GM18870 (cell line): ENCODE results near the gene RSRC2.
A peak's percentile ranks its signal among the peaks of the same experiment; 100 is the strongest.
"Not testable (repeated sequence)": the region's sequence is repeated elsewhere in the genome, so short reads cannot be mapped to it uniquely, and the experiment has no call there.

Experiments
- ATAC-seq: cut with Tn5 transposase; IDR thresholded peaks from one replicate; pipeline ENCODE4 v1.9.1; 2021; ENCODE audit warnings: moderate library complexity; ENCODE audit not compliant: unreplicated experiment

The RSRC2 gene, protein sequence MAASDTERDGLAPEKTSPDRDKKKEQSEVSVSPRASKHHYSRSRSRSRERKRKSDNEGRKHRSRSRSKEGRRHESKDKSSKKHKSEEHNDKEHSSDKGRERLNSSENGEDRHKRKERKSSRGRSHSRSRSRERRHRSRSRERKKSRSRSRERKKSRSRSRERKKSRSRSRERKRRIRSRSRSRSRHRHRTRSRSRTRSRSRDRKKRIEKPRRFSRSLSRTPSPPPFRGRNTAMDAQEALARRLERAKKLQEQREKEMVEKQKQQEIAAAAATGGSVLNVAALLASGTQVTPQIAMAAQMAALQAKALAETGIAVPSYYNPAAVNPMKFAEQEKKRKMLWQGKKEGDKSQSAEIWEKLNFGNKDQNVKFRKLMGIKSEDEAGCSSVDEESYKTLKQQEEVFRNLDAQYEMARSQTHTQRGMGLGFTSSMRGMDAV

GRCh38 chr12:122526683-122527477 is at the start of gene RSRC2, which contains the start of gene KNTC1:
RSRC2 (minus strand) TSS chr12:122526936; CDS start chr12:122526853, 83 bp downstream.
KNTC1 (plus strand) TSS chr12:122527249; CDS start chr12:122530064, 2,815 bp downstream.
- ATAC-seq, result peak; percentile 92

DNA sequence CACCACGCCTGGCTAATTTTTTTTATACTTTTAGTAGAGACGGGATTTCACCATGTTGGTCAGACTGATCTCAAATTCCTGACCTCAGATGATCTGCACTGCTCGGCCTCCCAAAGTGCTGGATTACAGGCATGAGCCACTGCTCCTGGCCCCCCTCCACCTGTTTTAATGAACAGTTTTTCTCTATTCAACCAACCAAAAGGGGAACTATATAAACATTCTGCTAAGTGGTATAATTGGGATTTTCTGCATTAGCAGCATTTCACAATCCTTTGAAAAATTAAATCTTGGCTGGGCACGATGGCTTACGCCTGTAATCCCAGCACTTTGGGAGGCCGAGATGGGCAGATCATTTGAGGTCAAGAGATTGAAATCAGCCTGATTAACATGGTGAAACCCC is 45.1 kb upstream of the RSRC2 start:
- no peak for ATAC-seq

DNA sequence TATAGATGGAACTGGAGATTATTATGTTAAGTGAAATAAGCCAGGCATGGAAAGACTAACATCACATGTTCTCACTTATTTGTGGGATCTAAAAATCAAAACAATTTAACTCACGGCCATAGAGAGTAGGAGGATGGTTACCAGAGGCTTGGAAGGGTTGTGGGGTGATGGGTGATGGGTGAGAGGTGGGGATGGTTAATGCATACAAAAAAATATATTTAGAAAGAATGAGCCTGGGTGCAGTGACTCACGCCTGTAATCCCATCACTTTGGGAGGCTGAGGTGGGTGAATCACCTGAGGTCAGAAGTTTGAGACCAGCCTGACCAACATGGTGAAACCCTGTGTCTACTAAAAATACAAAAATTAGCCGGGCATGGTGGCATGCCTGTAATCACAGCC is 43.3 kb upstream of the RSRC2 start:
- ATAC-seq, result not testable (repeated sequence)

DNA sequence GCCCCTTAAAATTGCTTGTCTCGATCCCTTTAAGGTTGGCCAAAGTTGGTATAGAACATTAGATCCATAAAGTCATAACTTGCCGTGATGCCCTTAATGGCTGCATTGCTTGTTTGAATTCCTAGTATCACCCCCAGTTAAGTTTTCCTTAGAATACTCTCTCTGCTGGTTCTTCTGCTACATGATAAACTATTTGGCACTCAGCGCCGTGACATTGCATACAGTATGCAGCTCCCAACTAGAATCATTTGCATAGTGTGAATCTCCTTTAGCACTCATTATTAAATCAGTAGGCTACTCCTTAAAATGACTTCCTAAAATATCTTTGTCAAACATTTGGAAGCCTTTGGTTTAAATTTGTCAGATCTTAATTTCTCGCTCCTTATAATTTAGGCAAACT is 42.6 kb upstream of the RSRC2 start:
- ATAC-seq, result no peak

DNA sequence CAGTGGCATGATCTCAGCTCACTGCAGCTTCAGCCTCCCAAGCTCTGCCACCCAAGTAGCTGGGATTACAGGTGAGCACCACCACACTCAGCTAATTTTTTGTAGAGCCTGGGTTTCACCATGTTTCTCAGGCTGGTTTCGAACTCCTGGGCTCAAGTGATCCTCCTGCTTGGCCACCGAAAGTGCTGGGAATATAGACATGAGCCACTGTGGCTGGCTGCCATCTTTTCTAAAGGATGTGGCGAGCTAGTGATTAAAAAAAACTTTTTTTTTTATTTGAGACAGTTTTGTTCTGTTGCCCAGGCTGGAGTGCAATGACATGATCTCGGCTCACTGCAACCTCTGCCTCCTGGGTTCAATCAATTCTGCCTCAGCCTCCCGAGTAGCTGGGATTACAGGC is 40.1 kb upstream of the RSRC2 start:
- ATAC-seq, result not testable (repeated sequence)

GRCh38 chr12:122563361-122563760 is 36.6 kb upstream of the RSRC2 start:
- ATAC-seq, result no peak

GRCh38 chr12:122560138-122560537 is 33.4 kb upstream of the RSRC2 start:
- ATAC-seq, result no peak

GRCh38 chr12:122558745-122559641 is 32.3 kb upstream of the RSRC2 start:
- no peak for ATAC-seq

DNA sequence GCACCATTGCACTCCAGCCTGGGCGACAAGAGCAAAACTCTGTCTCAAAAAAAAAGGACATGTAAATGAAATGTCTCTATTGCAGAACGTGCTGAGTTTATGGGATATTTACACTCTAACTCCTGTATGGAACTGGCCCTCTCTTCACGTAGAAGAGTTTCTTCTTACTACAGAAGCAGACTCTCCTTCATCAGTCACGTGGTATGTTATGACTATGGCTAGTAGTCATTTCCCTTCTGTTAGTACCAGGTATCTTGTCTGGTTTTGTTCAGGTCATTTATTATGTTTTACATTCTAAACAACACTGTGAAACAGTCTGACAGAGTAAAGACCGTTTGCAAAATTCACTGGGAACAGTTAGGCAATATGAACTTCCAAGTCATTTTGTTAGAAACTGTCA is 20.6 kb upstream of the RSRC2 start:
- no peak for ATAC-seq

DNA sequence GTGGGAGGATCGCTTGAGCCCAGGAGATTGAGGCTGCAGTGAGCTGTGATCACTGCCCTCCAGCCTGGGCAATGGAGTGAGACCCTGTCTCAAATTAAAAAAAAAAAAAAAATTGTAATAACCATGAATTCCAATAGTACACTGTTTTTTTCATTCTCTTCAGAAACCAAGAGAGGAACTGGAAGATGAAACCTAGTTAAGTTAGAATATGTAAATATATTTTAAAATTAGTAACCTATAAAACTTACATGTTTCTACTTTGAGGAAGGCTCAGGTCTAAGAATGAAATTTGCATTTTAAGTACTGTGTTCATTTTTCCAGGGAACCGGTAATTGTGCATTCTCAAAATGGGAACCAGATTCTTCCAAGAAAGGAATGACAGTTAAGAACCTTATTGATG is 19.1 kb upstream of the RSRC2 start:
- peak; percentile 61 for ATAC-seq

DNA sequence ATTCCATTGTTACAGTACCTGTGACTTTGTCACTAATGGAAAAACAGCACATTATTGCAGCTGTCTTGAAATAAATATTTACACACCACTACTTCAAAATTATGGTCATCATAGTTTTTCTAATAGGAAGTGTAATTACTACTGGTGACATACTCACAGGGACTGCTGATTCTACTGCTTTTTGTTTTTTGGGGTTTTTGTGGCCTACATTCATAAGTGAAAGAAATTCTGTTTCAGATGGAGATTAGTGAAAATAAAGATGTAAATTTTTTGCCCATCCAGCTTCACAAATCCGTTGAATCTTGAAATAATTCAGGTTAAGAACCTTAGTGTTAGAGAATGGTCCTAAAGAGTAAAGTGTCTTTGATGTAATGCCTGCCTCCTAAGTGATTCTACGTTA is 17.8 kb upstream of the RSRC2 start:
- no peak for ATAC-seq

- ATAC-seq, result no peak
Measured at GRCh38 chr12:122538496-122538895, 11.8 kb upstream of the RSRC2 start.

DNA sequence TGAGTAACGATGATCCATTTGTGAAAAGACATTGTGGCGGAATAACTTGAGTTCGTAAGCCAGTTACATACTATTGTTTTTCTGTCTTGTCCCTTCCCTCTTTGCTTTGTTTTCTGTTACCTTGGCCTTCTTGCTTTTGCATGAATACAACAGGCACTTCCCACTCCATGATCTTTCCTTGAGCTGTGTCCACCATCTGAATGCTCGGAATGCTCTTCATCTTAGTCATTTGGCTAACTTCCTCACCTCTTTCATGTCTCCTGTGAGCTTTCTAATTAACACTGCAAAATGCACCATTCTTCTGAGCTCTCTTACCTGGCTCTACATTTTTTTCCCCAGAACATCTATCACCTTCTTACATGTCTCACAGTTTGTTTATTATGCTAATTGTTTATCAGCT is 10.3 kb upstream of the RSRC2 start:
- no peak for ATAC-seq

DNA sequence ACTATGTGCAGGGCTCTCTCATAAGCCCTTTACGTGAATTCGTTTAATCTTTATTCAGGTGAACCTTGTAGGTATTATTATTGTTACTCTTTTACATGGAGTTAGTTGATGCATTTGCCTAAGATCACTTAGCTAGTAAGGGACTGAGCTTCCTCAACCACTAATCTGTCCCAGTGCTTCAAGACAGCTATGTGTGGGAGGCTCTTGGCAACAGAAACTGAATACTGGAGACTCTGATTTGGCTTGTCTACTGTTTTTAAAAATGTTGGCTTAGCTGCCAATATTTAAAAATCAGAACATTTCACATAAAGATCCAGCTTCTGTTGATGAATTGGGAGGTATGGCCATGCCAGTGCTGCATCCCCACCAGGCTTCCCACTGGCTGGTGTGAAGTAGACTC is 7.1 kb upstream of the RSRC2 start:
- no peak for ATAC-seq

DNA sequence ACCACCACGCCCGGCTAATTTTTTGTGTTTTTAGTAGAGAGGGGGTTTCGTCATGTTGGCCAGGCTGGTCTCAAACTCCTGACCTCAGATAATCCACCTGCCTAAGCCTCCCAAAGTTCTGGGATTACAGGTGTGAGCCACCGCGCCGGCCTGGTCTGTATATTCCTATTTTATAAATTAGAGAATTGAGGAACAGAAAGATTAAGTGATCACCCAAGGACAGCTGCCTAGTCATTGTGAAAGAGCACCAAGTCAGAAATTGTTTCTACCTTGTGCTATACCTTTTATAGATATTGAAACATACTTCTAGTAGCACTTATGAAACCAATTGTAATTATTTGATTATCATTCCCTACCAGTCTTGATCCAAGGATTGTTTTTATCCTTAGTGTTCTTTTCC is 2.3 kb upstream of the RSRC2 start:
- no peak for ATAC-seq

DNA sequence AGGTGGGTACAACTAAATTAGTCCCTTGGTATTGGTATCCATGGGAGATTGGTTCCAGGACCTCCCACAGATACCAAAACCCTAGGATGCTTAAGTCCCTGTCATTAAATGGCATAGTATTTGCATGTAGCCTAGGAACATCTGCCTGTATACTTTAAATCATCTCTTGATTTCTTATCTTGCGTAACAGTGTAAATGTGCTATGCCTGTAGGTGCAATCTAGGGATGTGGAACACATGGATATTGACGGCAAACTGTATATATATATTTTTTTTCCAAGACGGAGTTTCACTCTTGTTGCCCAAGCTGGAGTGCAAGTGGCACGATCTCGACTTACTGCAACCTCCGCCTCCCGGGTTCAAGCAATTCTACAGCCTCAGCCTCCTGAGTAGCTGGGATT is 1.8 kb upstream of the RSRC2 start:
- ATAC-seq, result no peak

DNA sequence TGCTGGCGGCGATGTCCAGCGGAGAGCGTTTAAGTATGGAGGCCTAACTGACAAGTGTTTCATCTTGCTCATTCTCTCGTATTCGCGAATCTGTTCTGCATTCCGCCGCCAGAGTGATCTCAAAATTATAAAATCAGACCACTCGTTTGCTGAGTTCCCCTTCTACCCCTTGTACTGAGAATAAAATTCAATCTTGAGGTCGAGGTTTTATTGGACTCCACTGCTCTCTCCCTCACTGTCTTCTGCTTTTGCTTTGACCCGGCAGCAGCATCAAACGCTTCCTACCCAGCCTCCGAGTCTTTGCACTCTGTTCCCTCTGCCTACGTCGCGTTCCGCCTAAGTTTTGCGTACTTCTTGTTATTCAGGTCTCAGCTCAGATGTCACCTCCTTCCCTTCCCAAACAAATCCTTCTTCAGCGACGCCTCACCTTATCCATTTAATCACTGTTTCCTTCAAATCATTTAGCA is 775 bp upstream of the RSRC2 start:
- ATAC-seq, result no peak

DNA sequence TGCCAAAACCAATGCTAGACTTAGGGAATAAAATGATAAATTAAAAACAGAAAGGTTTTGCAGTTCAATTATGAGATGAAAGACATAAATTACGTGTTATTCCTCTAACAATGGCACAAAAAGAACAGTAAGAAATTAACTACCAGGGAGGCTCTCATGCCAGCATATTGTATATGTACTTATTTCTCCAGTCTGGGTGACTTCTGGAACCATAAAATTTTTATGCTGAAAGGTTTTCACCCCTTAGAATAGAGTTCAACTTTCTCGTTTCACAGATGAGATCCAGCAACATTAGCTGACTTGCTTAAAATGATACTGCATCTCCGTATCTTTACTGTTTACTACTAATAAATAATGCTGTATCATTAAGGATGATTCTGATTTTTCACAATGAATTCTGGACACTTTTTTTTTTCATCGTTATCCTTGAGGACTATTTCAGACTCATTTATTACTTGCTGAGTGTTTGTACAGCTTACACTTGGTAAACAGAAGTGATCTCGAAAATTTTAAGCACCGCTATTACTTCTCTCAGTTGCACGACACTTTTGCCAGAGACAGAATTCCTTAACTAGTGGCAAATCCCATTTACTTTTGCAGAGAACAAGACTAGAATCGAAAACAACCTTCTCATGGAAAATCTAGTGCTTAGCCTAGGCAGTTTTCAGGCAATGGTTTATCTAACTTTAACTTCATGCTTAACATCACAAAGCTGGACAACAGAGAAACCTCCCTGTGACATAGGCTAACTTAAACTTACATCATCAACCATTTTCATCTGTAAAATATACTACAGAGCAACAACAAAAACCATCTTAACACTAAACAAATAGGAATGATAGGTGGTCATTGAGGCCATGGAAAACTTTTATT is 2.7 kb downstream of the RSRC2 start:
- ATAC-seq, result no peak

DNA sequence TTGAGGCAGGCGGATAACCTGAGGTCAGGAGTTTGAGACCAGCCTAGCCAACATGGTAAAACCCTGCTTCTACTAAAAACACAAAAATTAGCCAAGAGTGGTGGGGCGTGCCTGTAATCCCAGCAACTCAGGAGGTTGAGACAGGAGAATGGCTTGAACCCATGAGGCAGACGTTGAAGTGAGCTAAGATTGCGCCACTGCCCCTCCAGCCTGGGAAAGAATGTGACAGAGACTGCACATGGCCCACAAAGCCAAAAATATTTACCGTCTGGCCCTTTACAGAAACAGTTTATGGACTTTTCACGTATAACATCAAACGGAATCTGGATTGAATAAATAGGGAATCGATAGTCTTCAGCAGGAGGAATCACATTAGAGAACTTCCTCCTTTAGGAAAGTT is 3.5 kb downstream of the RSRC2 start:
- ATAC-seq, result no peak

DNA sequence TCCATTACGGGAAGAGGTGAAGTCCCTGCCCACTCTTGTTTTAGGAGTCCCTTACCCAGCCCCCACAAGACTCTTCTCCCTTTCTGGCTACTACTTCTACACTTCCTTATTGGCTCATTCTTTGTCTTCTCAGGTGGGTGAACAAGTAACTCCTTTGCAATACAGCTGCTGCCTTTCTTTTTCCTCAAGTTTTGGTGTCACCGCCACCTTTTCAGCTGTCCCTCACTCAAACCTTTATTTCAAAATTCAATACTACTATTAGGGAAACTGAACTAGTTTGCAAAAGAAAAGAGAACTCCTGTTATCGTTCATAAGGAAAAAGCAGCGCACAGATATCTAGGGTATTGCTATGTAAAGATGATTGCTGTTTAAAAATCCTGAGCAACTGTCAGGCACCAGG is 6.1 kb downstream of the RSRC2 start:
- no peak for ATAC-seq
